ENCODE results near the gene DCDC1. TPM values are rescaled to one million over a fixed set of nuclear protein-coding genes. Genes with fewer than 3 reads are reported as not detected.

The DCDC1 gene
- total and polyA plus RNA-seq, 9 of the 15 experiments (the other 6 are each of a cell fraction or from before 2014, with no cell fraction given): 0.05 to 0.18 (median 0.08) TPM; not detected in 3

DNA sequence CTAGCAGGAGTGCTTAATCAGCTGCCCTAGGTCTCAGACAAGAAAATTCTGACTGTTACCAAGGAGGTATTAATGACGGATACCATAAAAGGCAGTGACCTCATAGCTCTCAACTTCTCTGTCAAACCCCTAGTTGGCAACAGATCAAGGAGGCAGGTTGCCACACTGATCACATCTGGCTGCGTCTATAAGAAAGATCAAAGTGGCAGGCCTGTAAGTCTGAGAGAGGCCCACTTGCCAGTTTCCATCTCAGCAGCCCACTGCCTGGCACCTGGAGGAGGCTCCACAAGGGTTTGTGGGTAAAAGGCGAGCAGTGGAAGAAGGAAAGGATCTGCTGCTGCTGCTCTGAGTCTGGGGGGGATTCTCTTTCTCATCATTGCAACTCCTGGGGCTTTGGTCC is 543.8 kb downstream of the DCDC1 start (continued):
- TF ChIP-seq, protein P1, sequence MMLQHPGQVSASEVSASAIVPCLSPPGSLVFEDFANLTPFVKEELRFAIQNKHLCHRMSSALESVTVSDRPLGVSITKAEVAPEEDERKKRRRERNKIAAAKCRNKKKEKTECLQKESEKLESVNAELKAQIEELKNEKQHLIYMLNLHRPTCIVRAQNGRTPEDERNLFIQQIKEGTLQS (IDR thresholded peaks at IDR 0.05): no peak
- TF ChIP-seq, protein P1 (CRISPR knock-in tag; conservative IDR thresholded peaks at IDR 0.05): no peak
- TF ChIP-seq, protein P2, sequence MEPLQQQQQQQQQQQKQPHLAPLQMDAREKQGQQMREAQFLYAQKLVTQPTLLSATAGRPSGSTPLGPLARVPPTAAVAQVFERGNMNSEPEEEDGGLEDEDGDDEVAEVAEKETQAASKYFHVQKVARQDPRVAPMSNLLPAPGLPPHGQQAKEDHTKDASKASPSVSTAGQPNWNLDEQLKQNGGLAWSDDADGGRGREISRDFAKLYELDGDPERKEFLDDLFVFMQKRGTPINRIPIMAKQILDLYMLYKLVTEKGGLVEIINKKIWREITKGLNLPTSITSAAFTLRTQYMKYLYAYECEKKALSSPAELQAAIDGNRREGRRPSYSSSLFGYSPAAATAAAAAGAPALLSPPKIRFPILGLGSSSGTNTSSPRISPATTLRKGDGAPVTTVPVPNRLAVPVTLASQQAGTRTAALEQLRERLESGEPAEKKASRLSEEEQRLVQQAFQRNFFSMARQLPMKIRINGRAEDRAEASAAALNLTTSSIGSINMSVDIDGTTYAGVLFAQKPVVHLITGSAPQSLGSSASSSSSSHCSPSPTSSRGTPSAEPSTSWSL (CRISPR knock-in tag; IDR thresholded peaks at IDR 0.05; ENCODE audit: borderline replicate concordance): no peak
- no peak for TF ChIP-seq CREM (IDR thresholded peaks at IDR 0.05; ENCODE audit: low read depth)

DNA sequence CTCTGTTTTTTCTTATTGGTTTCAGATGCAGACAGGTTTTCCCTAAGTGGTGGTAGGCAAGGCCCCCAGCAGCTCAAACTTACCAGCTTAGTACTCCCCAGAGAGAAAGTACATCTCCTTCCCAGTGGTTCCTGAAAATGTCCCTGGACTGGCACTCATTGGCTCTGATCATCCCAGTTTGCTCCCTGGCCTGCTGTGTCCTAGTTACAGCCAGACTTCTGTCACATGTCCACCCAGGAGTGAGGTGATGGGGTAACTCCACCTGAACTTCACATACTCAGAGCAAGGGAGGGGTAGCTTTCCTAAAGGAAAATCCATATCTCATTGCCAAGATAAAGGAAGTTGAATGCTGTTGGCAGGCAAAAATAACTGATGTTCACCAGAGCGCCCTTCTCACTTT is 546.4 kb downstream of the DCDC1 start:
- Histone ChIP-seq H3K4me2 (ENCODE audit: insufficient read depth, low read length) (no peak overlapping the region), H3K36me3 (ENCODE audit: control insufficient read depth, insufficient read depth, low read length) (no peaks in the 10 kb centered on the region), H2AFZ (ENCODE audit: low read depth, low read length) (no peak overlapping the region), H3K79me2 (ENCODE audit: control insufficient read depth, insufficient read depth, low read length) (no peaks in the 10 kb centered on the region), H4K20me1 (replicated peaks; ENCODE audit: control insufficient read depth, insufficient read depth, low read length) (no peaks in the 10 kb centered on the region), H3K27ac (ENCODE audit: extremely low read depth, low read depth, low read length) (no peak overlapping the region), H3K4me3 (no peak overlapping the region), H3K4me1 (replicated peaks in 1 of 2; ENCODE audit: control insufficient read depth in 2 of 2, insufficient read depth in 2 of 2, low read length in 2 of 2) (no peaks in the 10 kb centered on the region), H3K9ac (ENCODE audit: insufficient read depth in 1 of 2, low read depth in 2 of 2, low read length in 2 of 2) (no peak overlapping the region), H3K9me3 (replicated peaks; ENCODE audit: control insufficient read depth, insufficient read depth, low read depth, low read length) (no peaks in the 10 kb centered on the region), H3K9me1 (ENCODE audit: control insufficient read depth, insufficient read depth, low read length) (no peaks in the 10 kb centered on the region), H3K27me3 (ENCODE audit: control insufficient read depth in 2 of 2, insufficient read depth in 2 of 2, low read length in 2 of 2) (no peaks in the 10 kb centered on the region)
- 0% methylated on average over 1 of the region's 1 CpG for WGBS (ENCODE audit: insufficient coverage, low coverage, missing lambda C conversion rate)
- DNase-seq (ENCODE audit: extremely low read depth in 1 of 4, low spot score in 3 of 4) (no peak), FAIRE-seq (no peak), ATAC-seq (no peak)
- TF ChIP-seq BRF2 (IDR thresholded peaks at IDR 0.05; ENCODE audit: borderline replicate concordance, insufficient read depth, insufficient read length) (no peak), NCOA2 (IDR thresholded peaks at IDR 0.05; ENCODE audit: partially characterized antibody in 2 of 2) (no peak), ZBTB12 (CRISPR knock-in tag; IDR thresholded peaks at IDR 0.05) (no peak), NFATC3 (IDR thresholded peaks at IDR 0.05) (no peak), TRIM28 (IDR thresholded peaks at IDR 0.05) (no peak), ARID2 (IDR thresholded peaks at IDR 0.05) (no peak), ZNF586 (CRISPR knock-in tag; conservative IDR thresholded peaks at IDR 0.05) (no peak)
- TF ChIP-seq, protein P3, sequence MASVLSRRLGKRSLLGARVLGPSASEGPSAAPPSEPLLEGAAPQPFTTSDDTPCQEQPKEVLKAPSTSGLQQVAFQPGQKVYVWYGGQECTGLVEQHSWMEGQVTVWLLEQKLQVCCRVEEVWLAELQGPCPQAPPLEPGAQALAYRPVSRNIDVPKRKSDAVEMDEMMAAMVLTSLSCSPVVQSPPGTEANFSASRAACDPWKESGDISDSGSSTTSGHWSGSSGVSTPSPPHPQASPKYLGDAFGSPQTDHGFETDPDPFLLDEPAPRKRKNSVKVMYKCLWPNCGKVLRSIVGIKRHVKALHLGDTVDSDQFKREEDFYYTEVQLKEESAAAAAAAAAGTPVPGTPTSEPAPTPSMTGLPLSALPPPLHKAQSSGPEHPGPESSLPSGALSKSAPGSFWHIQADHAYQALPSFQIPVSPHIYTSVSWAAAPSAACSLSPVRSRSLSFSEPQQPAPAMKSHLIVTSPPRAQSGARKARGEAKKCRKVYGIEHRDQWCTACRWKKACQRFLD (CRISPR knock-in tag; IDR thresholded peaks at IDR 0.05): no peak
- no TSS peak for BruUV-seq (replicated peaks)
- intact Hi-C loops (cut with micrococcal nuclease): loop anchor here (10.0 kb wide), 1 partner anchor 62 kb away; no protein-coding TSS in a partner anchor
- ChIA-PET CTCF (ENCODE audit: low intra/inter-chr PET ratio) (no interaction called here), POLR2A (no interaction called here)
- in situ Hi-C loops (cut with MboI): no loop called here

All from K562 (cell line).